Measurements from ENCODE around the gene STAC2. TPM values are rescaled to one million over a fixed set of nuclear protein-coding genes. Genes with fewer than 3 reads are reported as not detected.
"Not testable (repeated sequence)": the region's sequence is repeated elsewhere in the genome, so short reads cannot be mapped to it uniquely, and the experiment has no call there.

The STAC2 gene
- total RNA-seq, 2 donors from 2014 or later, result 0.11 to 0.15 TPM

DNA sequence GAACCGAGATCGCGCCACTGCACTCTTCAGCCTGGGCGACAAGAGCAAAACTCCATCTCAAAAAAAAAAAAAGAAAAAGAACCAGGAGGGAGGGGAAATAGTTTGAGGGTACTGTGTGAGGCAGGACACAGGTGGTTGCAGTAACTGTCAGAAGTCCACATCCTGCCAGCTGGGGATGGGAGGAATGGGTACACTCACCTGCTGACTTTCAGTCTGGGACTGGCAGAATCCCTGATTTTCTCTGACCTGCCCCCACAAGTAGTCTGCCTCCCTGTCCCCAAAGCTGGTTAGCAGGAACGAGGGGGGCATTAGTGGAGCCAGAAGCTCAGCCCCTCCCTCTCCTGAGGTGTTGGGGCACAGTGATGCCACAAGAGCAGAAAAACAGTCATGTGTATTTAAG is 52.7 kb downstream of the STAC2 start:
- Histone ChIP-seq H3K27me3 (no peaks in the 10 kb centered on the region), H3K4me3 (no peak overlapping the region), H3K4me1 (no peaks in the 10 kb centered on the region), H3K27ac (no peak overlapping the region), H3K9me3 (no peaks in the 10 kb centered on the region), H3K36me3 (no peaks in the 10 kb centered on the region), H3K9ac (ENCODE audit: low read depth in 2 of 2, low read length in 2 of 2) (no peak overlapping the region)
- DNase-seq, result no peak
- intact Hi-C loops (cut with DNase I), result no loop called here
- TF ChIP-seq, protein P1, sequence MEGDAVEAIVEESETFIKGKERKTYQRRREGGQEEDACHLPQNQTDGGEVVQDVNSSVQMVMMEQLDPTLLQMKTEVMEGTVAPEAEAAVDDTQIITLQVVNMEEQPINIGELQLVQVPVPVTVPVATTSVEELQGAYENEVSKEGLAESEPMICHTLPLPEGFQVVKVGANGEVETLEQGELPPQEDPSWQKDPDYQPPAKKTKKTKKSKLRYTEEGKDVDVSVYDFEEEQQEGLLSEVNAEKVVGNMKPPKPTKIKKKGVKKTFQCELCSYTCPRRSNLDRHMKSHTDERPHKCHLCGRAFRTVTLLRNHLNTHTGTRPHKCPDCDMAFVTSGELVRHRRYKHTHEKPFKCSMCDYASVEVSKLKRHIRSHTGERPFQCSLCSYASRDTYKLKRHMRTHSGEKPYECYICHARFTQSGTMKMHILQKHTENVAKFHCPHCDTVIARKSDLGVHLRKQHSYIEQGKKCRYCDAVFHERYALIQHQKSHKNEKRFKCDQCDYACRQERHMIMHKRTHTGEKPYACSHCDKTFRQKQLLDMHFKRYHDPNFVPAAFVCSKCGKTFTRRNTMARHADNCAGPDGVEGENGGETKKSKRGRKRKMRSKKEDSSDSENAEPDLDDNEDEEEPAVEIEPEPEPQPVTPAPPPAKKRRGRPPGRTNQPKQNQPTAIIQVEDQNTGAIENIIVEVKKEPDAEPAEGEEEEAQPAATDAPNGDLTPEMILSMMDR (IDR thresholded peaks at IDR 0.05), result no peak

DNA sequence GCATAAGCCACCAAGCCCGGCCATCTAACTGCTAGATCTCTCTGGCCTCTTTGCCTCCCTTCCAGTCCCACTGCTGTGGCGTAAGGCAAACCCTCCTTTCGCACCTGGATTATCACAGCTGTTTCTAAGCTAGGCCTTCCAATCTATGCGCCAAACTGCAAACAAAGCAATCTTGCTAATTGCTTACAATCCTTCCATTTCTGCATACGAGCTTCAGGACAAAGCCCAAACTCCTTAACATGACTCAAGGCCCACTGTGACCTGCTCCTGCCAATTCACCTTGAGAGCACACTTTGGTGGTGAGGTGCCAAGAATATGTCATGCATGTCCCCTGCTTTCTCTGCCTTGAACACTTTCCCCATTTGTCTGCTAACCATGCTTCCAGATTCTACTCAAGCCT is 53.8 kb downstream of the STAC2 start:
- Histone ChIP-seq H3K27me3 (no peaks in the 10 kb centered on the region), H3K9ac (ENCODE audit: low read depth in 2 of 2, low read length in 2 of 2) (no peak overlapping the region), H3K4me1 (no peaks in the 10 kb centered on the region), H3K36me3 (no peaks in the 10 kb centered on the region), H3K4me3 (no peak overlapping the region), H3K27ac (no peak overlapping the region), H3K9me3 (no peaks in the 10 kb centered on the region)
- intact Hi-C loops (cut with DNase I), result no loop called here
- no peak for DNase-seq
- TF ChIP-seq, protein P1 (IDR thresholded peaks at IDR 0.05), result no peak

DNA sequence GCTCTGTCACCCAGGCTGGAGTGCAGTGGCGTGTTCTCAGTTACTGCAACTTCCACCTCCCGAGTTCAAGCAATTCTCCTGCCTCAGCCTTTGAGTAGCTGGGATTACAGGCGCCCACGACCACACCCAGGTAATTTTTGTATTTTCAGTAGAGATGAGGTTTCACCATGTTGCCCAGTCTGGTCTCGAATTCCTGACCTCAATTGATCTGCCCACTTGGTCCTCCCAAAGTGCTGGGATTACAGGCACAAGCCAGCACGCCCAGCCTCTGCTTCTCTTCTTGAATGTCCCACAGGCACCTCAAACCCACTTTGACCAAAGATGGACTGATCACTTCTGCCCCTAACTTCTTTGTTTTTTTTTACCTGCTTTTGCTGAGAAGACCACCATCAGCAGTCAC is 55.2 kb downstream of the STAC2 start:
- intact Hi-C loops (cut with DNase I), result no loop called here
- H3K27ac ChIP-seq, result no peak overlapping the region
- TF ChIP-seq, protein P1 (IDR thresholded peaks at IDR 0.05), result no peak
- no peak overlapping the region for H3K9ac ChIP-seq (ENCODE audit: low read depth in 2 of 2, low read length in 2 of 2)
- DNase-seq, result no peak
- H3K36me3 ChIP-seq, result no peaks in the 10 kb centered on the region
- no peak overlapping the region for H3K4me3 ChIP-seq
- no peaks in the 10 kb centered on the region for H3K27me3 ChIP-seq
- H3K4me1 ChIP-seq, result no peaks in the 10 kb centered on the region
- H3K9me3 ChIP-seq, result no peaks in the 10 kb centered on the region

DNA sequence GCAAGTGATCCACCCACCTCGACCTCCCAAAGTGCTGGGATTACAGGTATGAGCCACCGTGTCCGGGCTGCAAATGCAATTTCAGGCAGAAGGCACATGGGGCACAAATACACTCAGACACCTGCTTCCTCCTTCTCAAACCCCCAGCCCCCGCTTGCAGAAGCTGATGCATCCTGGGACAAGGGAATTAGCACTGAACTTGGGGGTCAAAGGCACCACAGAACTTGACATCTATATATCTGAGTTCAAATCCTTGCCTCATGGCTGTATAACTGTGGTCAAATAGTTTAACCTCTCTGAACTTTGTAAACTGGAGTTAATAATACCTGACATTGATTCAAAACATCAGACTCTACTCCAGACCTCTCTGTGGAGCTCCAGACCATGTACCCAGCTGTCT is 55.6 kb downstream of the STAC2 start:
- Histone ChIP-seq H3K9me3 (no peaks in the 10 kb centered on the region), H3K4me3 (no peak overlapping the region), H3K27ac (no peak overlapping the region), H3K9ac (ENCODE audit: low read depth in 2 of 2, low read length in 2 of 2) (no peak overlapping the region), H3K4me1 (no peaks in the 10 kb centered on the region), H3K27me3 (no peaks in the 10 kb centered on the region), H3K36me3 (no peaks in the 10 kb centered on the region)
- TF ChIP-seq, protein P1 (IDR thresholded peaks at IDR 0.05), result no peak
- DNase-seq, result no peak
- intact Hi-C loops (cut with DNase I), result no loop called here

DNA sequence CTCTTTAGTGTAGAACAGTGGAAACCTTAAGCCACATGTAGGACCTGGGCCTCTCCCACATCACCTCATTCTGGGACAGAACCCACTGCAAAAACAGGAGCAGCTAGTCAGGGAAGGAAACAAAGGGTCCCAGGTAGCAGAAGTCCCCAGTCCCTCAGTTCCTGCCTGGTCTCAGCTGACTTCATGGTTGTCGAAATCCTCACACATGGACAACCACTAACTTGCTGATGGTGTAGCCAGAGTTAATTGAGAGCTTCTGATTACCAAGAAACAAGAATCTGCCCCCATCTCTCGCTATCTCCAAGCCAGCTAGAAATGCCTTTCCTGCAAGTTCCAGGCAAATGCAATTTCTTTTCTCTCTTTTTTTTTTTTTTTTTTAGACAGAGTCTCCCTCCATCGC is 56.2 kb downstream of the STAC2 start:
- DNase-seq, result no peak
- intact Hi-C loops (cut with DNase I), result loop anchor here (10.0 kb wide), 1 partner anchor 65 kb away; no protein-coding TSS in a partner anchor
- no peak overlapping the region for H3K27ac ChIP-seq
- no peaks in the 10 kb centered on the region for H3K4me1 ChIP-seq
- no peaks in the 10 kb centered on the region for H3K27me3 ChIP-seq
- H3K9me3 ChIP-seq, result no peaks in the 10 kb centered on the region
- H3K36me3 ChIP-seq, result no peaks in the 10 kb centered on the region
- TF ChIP-seq, protein P1 (IDR thresholded peaks at IDR 0.05), result no peak
- no peak overlapping the region for H3K4me3 ChIP-seq
- H3K9ac ChIP-seq (ENCODE audit: low read depth in 2 of 2, low read length in 2 of 2), result no peak overlapping the region

DNA sequence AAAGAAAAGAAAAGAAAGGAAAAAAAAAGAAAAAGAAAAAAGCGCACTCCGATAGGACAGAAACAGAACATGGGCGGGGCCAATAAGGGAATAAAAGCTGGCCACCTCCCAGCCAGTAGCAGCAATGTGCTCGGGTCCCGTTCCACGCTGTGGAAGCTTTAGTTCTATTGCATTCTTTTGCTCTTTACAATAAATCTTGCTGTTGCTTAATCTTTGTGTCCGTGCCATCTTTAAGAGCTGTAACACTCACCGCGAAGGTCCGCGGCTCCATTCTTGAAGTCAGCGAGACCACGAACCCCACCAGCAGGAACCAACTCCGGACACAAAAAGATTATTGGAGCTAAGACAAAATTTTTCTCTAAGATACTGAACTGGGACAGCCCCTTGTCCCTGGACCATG is 56.6 kb downstream of the STAC2 start:
- Histone ChIP-seq H3K9ac (ENCODE audit: low read depth in 2 of 2, low read length in 2 of 2) (no peak overlapping the region), H3K36me3 (no peaks in the 10 kb centered on the region), H3K9me3 (no peaks in the 10 kb centered on the region), H3K27ac (no peak overlapping the region), H3K4me3 (no peak overlapping the region), H3K27me3 (no peaks in the 10 kb centered on the region), H3K4me1 (peaks cover 2% of the 10 kb centered on the region)
- TF ChIP-seq, protein P1 (IDR thresholded peaks at IDR 0.05), result no peak
- DNase-seq, result no peak
- intact Hi-C loops (cut with DNase I), result loop anchor here (10.0 kb wide), 1 partner anchor 66 kb away; no protein-coding TSS in a partner anchor

DNA sequence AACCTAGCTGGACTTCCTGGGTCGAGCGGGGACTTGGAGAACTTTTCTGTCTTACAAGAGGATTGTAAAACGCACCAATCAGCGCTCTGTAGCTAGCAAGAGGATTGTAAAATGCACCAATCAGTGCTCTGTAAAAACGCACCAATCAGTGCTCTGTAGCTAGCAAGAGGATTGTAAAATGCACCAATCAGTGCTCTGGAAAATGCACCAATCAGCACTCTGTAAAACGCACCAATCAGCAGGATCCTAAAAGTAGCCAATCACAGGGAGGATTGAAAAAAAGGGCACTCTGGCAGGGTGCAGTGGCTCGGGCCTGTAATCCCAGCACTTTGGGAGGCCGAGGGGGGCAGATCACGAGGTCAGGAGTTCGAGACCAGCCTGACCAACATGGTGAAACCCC is 57.2 kb downstream of the STAC2 start:
- not testable (repeated sequence) for H3K36me3 ChIP-seq; DNase-seq; H3K4me1 ChIP-seq; H3K27ac ChIP-seq; H3K27me3 ChIP-seq; H3K9me3 ChIP-seq; H3K9ac ChIP-seq (ENCODE audit: low read depth in 2 of 2, low read length in 2 of 2); H3K4me3 ChIP-seq
- intact Hi-C loops (cut with DNase I), result loop anchor here (10.0 kb wide), 1 partner anchor 66 kb away; no protein-coding TSS in a partner anchor

Measured in colonic mucosa (tissue), 4 donors.